RWPE2 (cell line): ENCODE data around the gene MTERF4.

Experiments used
- ATAC-seq: fragments of 200-7000 bp; cut with Tn5 transposase; 3 replicates; pipeline ENCODE4 v1.9.1; 2021; ENCODE audit warnings: low read depth
- DNase-seq: peaks from one replicate; pipeline ENCODE4 v3.0.0-alpha.2; 2020; ENCODE audit warnings: low spot score
- H3K27ac ChIP-seq: fragments of 450-650 bp; 2 replicates; pipeline ENCODE4 v1.5.1; 2017; ENCODE audit warnings: mild to moderate bottlenecking; ENCODE audit not compliant: poor library complexity, severe bottlenecking
- H3K27me3 ChIP-seq: fragments of 250-450 bp; sonication (Bioruptor Pico); 2 replicates; pipeline ENCODE4 v1.5.1; 2021; ENCODE audit warnings: mild to moderate bottlenecking, moderate library complexity; ENCODE audit not compliant: insufficient read depth, poor library complexity, severe bottlenecking
- H3K36me3 ChIP-seq: fragments of 250-450 bp; sonication (Bioruptor Pico); 2 replicates; pipeline ENCODE4 v1.5.1; 2020; ENCODE audit warnings: low read depth, mild to moderate bottlenecking, moderate library complexity
- H3K4me1 ChIP-seq: fragments of 250-450 bp; sonication (Bioruptor Pico); 2 replicates; pipeline ENCODE4 v1.5.1; 2021; ENCODE audit warnings: mild to moderate bottlenecking, moderate library complexity; ENCODE audit not compliant: insufficient read depth, poor library complexity, severe bottlenecking
- H3K4me3 ChIP-seq: fragments of 250-450 bp; sonication (Bioruptor Pico); 2 replicates; pipeline ENCODE4 v1.5.1; 2021; ENCODE audit warnings: mild to moderate bottlenecking, moderate library complexity; ENCODE audit not compliant: severe bottlenecking
- H3K9me3 ChIP-seq: fragments of 250-450 bp; sonication (Bioruptor Pico); 2 replicates; pipeline ENCODE4 v1.5.1; 2021; ENCODE audit warnings: mild to moderate bottlenecking, moderate library complexity; ENCODE audit not compliant: severe bottlenecking
- CTCF ChIP-seq: fragments of 450-650 bp; IDR thresholded peaks from one replicate; pipeline ENCODE4 v1.5.1; 2017; ENCODE audit warnings: mild to moderate bottlenecking, moderate library complexity; ENCODE audit not compliant: poor library complexity, severe bottlenecking

MTERF4 gene

GRCh38 chr2:241080405-241081189, 21.5 kb downstream of the MTERF4 start:
- Histone ChIP-seq H3K9me3 (no peaks in the 10 kb centered on the region), H3K36me3 (0 out of 2 replicates have a peak, but pooled peaks cover 3% of the 10 kb centered on the region), H3K4me1 (no peaks in the 10 kb centered on the region), H3K27me3 (no peaks in the 10 kb centered on the region), H3K27ac (no peak overlapping the region), H3K4me3 (no peak overlapping the region)
- DNase-seq (no peak), ATAC-seq (no peak)
- TF ChIP-seq CTCF, result no peak

GRCh38 chr2:241074901-241075540, 27.1 kb downstream of the MTERF4 start:
- no peak overlapping the region for H3K4me3 ChIP-seq
- DNase-seq, result no peak
- no peaks in the 10 kb centered on the region for H3K9me3 ChIP-seq
- H3K36me3 ChIP-seq, result no peaks in the 10 kb centered on the region
- no peak for ATAC-seq
- no peak for TF ChIP-seq CTCF
- no peaks in the 10 kb centered on the region for H3K4me1 ChIP-seq
- H3K27ac ChIP-seq, result no peak overlapping the region
- H3K27me3 ChIP-seq, result no peaks in the 10 kb centered on the region

- TF ChIP-seq CTCF, result no peak
- DNase-seq, result no peak
- Histone ChIP-seq H3K9me3 (no peaks in the 10 kb centered on the region), H3K4me1 (no peaks in the 10 kb centered on the region), H3K27ac (no peak overlapping the region), H3K27me3 (no peaks in the 10 kb centered on the region), H3K36me3 (no peaks in the 10 kb centered on the region), H3K4me3 (no peak overlapping the region)
- ATAC-seq, result no peak
These were observed 27.8 kb downstream of the MTERF4 start for GRCh38 chr2:241074065-241074818.

GRCh38 chr2:241073166-241074064, 28.7 kb downstream of the MTERF4 start:
- Histone ChIP-seq H3K4me1 (no peaks in the 10 kb centered on the region), H3K4me3 (no peak overlapping the region), H3K27me3 (no peaks in the 10 kb centered on the region), H3K36me3 (no peaks in the 10 kb centered on the region), H3K27ac (no peak overlapping the region), H3K9me3 (no peaks in the 10 kb centered on the region)
- ATAC-seq, result no peak
- no peak for TF ChIP-seq CTCF
- DNase-seq, result no peak
